DMS53 treated with DMSO at 0.1 percent for 48 hours (cell line): ENCODE results near the gene HYAL1.
A peak's percentile ranks its signal among the peaks of the same experiment; 100 is the strongest.
"Not testable (repeated sequence)": the region's sequence is repeated elsewhere in the genome, so short reads cannot be mapped to it uniquely, and the experiment has no call there.

Experiments used
- DNase-seq: peaks from one replicate; lab custom pipeline; 2025; ENCODE audit not compliant: unreplicated experiment; lab: John Stamatoyannopoulos, UW

Gene HYAL1

GRCh38 chr3:50295553-50296431 is 7.6 kb downstream of the HYAL1 start:
- no peak for DNase-seq

- DNase-seq, result no peak
These were observed 8.6 kb downstream of the HYAL1 start for GRCh38 chr3:50294492-50295403.

DNA sequence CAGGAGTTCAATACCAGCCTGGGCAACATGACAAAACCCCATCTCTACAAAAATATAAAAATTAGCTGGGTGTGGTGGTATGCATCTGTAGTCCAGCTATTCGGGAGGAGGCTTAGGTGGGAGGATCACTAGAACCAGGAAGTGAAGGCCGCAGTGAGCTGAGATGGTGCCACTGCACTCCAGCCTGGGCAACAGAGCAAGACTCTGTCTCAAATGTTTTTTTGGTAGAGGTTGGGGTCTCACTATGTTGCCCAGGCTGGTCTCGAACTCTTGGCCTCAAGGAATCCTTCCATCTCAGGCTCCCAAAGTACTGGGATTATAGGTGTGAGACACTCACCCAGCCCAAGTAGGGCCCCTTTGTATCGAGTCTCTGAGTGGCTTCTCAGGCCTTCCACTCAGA is 9.3 kb downstream of the HYAL1 start:
- DNase-seq, result no peak

GRCh38 chr3:50293079-50293801 is 10.1 kb downstream of the HYAL1 start:
- no peak for DNase-seq

- peak; percentile 75 for DNase-seq
These were observed 11.0 kb downstream of the HYAL1 start, which contains the start of gene IFRD2 for GRCh38 chr3:50292159-50293078. Gene IFRD2 (minus strand): TSS chr3:50292429. CDS start chr3:50292274, 155 bp downstream.

GRCh38 chr3:50290161-50290641 is 13.2 kb downstream of the HYAL1 start:
- DNase-seq, result no peak

DNA sequence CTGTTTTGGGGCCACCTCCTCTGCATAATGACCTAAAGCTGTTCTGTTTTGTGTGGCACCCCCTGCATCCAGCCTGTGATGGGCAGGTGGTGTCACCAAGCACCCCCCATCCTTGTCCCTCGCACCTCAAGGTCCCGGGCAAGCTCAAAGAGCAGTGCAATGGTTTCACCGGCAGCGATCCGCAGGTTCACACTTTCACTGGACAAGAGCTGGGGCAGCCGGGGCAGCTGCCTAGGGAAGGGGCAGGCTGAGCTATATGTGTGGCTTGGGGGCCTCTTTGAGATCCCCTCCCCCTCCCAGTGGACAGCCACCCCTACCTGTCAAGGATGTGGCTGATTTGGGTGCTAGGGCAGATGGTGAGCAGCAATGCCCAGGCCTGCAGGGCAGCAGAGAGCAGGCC is 14.2 kb downstream of the HYAL1 start:
- DNase-seq, result no peak

- no peak for DNase-seq
These were observed 14.9 kb downstream of the HYAL1 start for GRCh38 chr3:50288387-50289007.

GRCh38 chr3:50287262-50287661 is 16.1 kb downstream of the HYAL1 start:
- no peak for DNase-seq

GRCh38 chr3:50286322-50287227 is 16.8 kb downstream of the HYAL1 start:
- DNase-seq, result no peak

DNA sequence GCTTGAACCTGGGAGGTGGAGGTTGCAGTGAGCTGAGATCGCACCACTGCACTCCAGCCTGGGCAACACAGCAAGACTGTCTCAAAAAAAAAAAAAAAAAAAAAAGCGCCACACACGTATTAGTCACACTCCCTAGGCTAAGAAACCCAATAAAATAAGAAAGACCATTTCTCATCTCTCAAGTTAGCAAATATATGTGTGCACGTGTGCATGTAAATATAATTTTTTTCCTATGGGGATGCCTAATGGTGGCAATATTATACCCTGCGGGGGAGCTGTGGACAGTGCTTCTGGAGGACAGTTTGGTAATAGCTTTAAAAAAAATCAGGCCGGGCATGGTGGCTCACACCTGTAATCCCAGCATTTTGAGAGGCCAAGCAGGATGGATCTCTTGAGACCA is 19.3 kb downstream of the HYAL1 start:
- DNase-seq, result not testable (repeated sequence)

DNA sequence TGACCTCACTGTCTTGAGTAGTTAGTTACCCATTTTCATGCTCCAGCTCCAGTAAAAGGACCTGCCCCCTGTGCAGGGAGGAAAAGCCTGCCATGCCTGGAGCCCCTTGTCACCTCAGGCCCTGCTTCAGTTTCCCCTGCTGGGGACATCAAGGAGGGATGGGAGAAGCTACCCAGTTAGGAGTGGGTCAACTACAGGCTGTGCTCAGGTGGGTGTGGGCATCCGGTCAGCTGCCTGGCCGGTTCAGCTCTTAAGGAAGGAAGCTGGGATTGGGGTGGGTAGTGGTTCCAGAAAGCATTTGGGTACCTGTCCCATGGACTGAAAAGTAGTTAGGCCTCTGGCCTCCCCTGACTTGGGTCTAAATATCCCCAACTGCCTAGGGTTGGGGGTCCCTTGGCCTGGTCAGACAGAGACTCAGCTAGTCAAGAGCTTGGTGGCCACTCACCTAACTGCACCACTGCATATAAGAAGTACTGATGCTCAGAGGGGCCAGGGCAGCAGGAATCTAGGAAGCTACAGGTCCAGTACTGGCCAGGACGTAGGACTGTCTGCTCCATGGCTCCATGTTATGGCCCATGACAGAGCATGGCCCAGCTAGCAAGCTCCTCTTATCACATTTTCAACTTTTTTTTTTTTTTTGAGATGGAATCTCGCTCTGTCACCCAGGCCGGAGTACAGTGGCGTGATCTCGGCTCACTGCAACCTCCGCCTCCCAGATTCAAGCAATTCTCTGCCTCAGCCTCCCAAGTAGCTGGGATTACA is 23.9 kb downstream of the HYAL1 start:
- DNase-seq, result no peak

- no peak for DNase-seq
These were observed 24.5 kb downstream of the HYAL1 start, which contains the start of gene LSMEM2 for GRCh38 chr3:50278880-50279224. Gene LSMEM2 (plus strand): TSS chr3:50279087. CDS start chr3:50279114, 27 bp downstream.

- DNase-seq, result no peak
These were observed 25.1 kb downstream of the HYAL1 start for GRCh38 chr3:50278123-50278879.

- no peak for DNase-seq
These were observed 26.6 kb downstream of the HYAL1 start for GRCh38 chr3:50276762-50277101.

- DNase-seq, result no peak
These were observed 27.2 kb downstream of the HYAL1 start for GRCh38 chr3:50275996-50276761.
